ENCODE measurements around the gene SMOC2.

Gene SMOC2, protein sequence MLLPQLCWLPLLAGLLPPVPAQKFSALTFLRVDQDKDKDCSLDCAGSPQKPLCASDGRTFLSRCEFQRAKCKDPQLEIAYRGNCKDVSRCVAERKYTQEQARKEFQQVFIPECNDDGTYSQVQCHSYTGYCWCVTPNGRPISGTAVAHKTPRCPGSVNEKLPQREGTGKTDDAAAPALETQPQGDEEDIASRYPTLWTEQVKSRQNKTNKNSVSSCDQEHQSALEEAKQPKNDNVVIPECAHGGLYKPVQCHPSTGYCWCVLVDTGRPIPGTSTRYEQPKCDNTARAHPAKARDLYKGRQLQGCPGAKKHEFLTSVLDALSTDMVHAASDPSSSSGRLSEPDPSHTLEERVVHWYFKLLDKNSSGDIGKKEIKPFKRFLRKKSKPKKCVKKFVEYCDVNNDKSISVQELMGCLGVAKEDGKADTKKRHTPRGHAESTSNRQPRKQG

DNA sequence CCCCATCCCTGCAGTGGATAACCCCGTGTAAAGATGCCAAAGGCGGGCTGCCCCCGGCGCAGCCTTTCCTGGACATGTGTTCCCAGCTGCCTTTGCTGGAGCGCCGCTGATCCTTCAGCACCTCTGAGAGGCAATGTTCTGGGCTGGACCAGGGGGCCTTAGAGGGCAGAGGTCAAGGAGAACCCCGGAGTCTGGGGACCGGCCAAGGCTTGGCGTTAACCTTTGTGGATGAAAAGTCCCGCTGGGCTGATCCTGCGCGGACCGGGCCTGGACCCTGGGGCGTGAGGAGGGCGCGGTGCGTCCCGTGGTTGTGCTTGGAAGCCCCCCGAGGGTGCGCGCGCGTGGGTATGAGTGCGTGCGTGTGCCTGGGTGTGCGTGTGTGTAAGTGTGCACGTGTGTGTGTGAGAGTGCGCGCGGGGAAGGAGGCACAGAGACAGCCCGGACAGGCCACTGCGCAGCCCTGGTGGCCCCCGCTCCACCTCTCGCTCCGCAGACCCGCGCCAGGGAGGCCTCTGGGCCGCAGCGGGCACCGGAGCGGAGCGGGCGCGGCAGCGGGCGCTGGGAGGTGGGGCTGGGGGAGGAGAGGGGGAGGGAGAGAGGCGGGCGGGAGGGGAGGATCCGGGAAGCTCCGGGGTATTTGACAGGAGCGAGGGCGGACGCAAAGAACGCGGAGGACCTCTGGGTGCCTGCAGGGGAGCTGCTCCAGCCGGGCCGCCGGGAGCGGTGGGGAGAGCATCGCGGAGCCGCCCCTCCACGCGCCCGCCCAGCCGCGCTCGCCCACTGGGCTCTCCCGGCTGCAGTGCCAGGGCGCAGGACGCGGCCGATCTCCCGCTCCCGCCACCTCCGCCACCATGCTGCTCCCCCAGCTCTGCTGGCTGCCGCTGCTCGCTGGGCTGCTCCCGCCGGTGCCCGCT lies at the start of gene SMOC2:
TSS of gene SMOC2 (plus strand) at position 665 of the 914 bp plus-strand sequence. CDS start at position 852, 187 bp downstream.
- DNase-seq, result no peak

DNA sequence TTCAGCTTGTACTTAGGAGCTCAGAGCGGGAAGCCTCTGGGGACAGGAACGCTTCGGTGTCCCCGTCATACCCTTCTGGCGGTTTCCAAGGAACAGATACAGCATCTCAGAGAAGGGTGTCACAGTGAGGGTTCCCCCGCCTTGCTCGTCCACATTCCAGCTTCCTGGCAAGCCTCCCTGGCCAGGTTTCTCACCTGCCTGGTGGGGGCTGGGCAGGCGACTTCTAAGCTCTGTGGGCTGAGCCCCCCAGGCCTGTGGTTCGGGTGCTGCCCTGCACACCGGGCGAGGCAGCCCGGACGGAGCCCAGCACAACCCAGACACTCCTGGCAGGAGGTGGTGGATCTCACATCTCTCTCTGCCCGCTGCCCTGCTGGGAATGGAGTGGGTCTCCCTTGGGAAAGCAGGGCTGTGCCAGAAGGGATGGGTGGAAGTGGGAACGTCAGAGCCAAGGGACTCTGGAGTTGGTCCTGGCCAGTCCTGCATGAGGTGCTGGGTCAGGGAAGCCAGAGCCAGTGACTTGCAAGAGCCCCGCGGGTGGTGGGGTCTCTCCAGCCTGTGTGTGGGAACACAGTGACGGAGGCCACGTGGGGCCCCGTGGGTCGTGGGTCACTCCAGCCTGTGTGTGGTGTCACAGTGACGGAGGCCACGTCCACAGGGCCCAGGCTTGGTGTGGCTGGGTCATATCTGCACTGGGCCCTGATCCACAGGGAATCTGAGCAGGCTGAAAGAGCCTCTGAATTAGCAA lies 47.7 kb upstream of the SMOC2 start:
- DNase-seq, result no peak

DNA sequence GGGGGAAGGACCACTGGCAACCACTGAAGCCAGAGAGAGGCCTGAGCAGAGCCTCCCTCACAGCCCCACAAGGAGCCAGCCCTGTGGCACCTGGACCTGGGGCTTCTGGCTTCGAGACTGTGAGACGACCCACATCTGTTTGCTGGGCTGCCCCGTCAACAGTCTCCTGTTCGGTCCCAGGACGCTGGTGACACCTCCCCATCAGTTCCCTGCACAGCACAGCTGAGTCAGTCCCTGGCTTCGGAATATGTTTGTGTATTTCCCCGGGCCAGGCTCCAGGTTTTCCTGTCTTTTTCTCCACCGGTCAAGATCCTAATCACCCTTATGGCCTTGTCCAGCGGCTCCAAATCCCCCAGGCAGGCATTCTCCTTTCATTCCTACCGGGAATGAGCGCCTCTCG lies 46.4 kb upstream of the SMOC2 start:
- DNase-seq, result no peak

DNA sequence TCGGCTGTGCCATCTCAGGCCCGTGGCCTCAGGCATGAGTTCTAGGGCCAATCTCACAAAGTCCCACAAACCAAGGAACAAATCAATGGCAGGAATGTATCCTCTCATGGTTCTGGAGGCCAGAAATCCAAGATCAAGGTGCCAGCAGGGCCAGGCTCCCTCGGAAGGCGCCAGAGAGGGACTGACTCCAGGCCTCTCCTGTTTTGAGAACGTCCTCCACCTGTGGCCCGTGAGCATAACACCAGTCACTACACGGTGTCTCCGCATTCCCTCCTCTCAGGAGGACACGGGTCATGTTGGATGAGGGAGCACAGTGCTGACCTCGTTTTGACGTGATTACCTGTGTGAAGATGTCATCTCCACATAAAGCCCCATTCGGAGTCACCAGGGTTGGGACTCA lies 45.0 kb upstream of the SMOC2 start:
- DNase-seq, result no peak

DNA sequence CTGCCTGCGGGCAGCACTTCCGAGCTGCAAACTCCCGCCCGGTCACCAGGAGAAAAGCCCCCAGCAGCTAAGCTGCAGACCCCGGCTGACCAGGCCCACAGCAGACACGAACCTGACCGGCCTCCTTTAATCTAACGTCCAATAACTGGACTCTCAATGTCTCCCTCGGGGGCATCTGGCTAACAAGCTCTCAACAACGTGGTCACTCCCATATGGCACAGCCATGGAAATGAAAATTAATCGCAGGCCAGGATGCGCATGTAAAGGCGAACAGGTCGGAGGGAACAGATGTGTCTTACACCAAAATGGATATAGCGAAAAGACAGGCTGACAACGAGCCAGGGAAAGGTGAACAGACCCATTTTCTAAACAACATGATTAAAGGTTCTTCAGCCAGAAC lies 44.4 kb upstream of the SMOC2 start:
- no peak for DNase-seq

DNA sequence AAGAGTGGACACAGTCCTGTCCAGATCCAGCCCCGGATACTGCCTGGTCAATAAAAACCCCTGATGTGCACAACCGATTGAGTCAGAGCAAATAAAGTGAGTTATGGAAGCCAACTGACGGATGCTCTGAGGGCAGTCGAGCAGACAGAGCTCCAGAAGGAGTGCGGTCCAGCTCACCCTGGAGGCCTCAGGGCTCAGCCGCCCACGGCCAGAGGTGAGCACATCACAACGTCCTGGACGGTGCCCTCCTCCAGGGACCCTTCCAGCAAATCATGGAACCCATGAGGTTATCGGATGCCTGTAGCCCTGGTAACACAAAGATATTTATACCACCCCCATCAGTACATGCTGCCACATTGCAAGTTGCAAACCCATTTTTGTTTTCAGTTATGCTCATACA lies 44.0 kb upstream of the SMOC2 start:
- DNase-seq, result no peak

DNA sequence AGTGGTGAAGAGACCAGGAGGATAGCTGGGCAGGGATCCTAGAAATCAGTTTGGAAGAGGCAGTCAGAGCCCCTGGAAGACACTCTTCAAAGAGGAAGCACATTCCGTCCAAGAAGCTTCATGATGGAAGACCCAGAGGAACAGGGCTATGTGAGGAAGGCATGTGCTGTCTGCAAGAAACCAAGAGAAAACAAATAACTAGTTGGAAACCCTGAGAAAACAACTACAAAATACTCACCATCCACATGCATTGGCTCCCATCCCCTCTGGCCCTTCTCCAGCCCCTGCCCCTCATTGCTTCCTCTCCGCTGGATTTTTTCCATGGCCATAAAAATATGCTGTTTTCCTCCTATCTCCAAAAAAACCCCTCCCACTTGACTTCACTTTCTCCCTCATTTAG lies 40.9 kb upstream of the SMOC2 start:
- no peak for DNase-seq

DNA sequence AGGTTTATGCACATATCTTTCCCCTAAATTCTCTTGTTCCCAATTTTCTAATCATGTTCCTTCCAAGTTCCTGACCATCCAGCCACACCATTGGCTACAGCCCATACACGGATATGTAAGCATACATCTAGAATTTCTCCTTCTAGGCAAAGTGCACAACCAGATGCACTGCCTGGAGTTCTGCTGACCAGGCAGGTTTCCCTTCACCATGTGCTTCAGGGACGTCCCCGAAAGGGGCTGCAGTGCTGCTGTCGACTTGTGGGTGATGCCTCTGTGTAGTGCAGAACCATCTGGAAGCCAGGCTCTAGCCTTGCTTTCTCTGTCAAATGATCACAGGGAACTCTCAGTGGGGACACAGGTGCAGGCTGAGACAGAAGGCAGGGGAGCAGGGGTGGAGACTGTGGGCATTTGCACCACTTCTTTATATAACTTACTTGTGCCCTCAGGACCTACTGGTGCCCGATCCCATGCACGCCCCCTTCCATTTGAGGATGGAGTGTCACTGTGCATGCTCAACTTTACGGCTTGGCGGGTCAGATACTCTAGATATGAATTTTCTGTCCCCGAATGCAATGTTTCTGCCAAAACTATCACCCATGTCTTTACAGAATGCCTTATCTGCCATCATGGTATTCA lies 37.5 kb upstream of the SMOC2 start:
- DNase-seq, result no peak

DNA sequence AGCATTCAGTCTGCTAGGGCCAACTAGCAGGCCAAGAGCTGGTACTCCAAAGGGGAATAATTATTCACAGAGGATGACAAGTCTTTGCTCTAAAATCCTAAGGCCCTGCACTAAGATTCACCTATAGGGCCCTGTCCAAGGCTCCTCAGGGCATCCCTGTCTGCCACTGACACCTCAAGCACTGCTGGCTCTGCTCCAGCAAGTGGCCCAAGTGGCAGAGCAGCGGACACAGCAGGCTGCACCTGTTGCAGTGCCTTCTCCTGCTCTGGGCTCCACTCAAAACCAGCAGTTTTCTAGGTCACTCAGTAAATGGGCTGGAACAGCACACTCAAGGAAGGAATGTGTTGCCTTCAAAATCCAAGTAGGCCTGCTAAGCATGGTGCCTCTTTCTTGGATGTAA lies 36.4 kb upstream of the SMOC2 start:
- no peak for DNase-seq

DNA sequence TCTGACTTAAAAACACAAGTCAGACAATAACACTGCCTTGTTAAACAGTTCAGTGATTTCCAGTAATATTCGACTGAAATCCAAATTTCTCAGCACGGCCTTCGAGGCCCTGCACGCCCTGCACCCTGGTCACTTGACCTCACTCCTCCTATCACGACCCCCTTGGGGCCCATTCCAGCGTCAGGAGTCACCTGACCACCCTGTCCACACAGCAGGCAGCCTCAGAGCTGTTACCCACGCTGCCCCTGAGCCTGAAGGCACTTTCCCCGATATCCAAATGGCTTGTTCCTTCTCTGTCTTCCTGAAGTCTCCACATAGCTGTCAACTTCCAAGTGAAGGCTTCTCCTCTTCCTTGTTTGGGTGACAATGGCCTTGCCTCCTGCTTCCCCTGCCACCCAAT lies 33.1 kb upstream of the SMOC2 start:
- DNase-seq, result no peak

DNA sequence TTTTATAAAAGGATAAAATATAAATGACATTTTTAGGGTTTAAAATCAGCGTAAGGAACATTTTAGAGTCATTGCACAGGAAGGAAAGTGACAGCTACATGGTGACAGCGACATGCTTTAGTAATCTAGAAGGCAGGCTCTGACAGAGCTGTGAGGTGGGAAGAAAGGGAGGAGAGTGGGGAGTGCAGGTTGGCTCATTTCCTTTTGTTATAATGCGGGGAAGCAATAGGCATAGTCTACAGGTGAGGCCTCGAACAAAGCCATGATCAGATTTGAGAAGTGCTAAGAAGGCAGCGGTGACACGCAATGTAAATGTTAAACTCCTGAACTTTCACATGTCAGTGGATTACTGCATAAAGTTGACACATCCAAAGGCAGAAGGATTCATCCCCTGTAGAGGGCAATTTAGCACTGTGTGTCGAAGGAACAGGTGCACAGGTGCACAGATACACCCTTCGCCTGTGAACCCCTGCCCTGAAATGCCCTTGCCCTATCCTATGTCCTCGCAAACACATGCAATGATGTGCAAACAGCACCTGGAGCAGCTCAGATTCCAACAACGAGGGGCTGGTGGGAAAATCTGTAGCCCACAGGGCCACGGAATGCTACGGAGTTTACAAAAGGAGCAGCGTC lies 32.4 kb upstream of the SMOC2 start:
- no peak for DNase-seq

DNA sequence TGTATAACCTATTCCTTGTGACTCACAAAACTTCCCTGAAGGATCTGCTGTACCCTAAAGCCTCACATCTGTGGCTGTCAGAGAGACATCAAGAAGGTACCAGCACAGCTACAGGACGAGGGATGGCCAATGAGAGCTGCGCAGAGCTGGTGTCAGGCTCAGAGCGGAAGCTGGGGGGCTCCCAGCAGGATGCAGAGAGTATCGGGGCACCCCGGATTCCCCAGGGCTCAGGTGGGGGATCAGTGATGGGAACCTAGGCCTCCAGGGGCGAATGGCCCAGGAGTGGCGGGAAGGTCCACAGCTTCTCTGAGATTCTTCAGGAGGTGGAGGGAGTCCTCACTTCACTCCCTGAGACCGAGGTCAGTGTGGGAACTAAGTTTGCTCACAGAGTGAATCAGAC lies 30.9 kb upstream of the SMOC2 start:
- no peak for DNase-seq

DNA sequence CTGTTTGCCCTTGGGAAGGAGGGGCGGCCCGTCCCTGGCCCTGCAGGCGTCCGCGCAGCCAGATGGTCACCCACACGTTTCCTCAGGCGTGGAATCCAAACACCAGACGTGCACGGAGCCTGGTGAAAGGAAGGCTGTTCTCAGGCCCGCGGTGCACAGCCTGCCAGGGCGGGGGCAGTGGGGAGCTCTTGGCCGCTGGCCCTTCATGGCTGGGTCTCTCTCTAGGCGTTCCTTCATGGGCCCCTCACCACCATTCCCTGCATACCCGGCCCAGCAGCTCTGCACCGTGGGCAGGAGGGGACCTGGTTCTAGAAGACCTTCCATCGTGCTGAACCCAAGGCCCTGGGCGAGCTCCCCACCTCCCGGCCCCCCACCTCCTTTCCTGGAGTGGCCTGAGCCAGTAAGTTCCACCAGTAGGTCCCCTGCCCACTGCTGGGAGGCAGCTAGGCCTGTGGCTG lies 30.4 kb upstream of the SMOC2 start:
- DNase-seq, result no peak

DNA sequence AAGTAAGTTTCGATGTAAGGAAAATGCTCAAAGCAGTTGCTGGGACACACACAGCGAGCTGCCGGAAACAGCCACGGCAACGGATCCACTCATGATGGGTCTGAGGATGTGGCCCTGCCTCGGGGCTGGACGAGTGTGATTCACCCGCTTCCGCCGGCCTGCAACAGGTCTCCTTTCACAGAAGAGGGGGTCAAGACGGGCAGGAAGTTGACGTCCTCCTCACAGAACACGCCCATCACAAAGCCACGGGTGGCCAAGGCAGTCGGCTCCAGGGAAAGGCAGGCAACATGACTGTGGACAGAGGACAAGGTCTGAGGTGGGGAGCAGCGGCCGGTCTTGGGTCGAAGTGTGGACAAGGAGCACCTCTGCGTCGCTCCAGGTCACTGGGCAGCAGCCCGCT lies 29.9 kb upstream of the SMOC2 start:
- DNase-seq, result no peak

DNA sequence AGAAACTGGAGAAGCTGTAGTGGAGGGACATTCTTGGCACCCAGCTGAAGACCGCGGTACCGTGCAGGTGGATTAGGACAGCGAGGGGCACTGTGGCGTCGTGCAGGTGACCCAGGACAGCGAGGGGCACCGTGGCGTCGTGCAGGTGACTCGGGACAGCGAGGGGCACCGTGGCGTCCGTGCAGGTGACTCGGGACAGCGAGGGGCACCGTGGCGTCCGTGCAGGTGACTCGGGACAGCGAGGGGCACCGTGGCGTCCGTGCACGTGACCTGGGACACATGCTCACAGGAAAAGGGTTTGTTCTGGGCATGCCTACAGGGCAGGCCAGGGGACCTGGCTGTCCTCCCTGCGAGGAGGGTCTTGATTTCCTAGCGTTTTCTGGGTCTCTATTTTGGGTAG lies 29.2 kb upstream of the SMOC2 start:
- DNase-seq, result no peak

DNA sequence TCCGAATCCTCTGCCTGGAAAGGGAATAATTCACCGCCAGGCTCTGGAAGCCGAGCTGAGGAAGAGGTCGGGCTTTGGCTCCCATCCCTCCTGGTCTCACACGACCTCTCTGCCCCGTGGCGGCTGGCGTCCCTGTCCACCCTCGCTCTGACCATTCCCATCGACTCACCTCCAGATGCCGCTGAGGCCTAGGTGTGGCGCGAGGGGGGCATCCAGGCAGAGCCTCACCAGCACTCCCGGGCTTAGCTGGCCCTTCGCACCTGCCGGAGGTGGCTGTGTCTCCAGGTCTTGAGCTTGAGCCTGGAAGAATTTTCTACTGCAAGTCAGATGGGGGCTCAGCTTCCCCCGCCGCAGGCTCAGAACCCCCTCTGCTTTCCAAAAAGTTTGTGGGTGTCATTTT lies 28.5 kb upstream of the SMOC2 start:
- no peak for DNase-seq

DNA sequence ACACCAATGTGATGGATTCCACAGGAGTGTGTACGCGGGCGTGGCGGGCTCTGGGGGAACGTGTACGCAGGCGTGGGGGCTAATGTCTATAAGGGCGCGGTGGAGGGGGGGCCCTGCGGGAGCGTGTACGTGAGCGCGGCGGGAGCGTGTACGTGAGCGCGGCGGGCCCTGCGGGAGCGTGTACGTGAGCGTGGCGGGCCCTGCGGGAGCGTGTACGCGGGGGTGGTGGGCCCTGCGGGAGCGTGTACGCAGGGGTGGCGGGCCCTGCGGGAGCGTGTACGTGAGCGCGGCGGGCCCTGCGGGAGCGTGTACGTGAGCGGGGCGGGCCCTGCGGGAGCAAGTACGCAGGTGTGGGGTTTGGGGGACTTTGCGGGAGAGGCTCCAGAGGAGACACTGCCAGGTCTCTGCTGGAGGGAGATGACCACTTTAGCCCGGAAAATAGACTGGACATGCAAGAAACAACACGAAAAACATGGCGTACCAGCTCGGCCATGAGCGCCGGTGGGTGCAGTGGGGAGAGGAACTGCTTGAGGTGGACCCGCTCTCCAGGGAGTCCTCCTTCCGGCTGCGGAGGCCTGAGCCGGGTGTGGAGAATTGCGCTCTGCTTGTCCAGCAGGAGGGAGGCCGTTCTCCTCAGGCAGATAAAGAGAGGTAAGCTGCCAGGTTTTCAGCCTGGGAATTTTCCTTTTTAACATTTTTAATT lies 27.8 kb upstream of the SMOC2 start:
- no peak for DNase-seq

DNA sequence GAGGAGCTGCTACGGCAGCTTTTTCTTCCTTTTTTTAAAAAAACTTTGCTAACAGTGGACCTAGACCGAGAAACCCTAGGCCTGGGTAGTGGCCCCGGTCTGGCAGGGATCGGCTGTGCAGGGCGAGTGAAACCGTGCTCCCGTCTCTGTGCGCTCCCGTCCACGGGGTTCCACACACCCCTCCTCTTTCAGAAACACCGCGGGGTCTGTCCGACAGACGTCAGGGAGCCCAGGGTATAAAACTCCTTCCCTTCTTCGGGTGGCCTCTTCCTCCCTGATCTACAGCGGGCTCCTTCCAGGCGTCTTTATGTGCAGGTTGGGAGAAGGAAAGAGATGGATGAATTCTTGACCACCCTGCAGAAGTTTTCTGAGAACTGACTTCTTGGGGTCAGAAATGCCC lies 27.1 kb upstream of the SMOC2 start:
- no peak for DNase-seq

DNA sequence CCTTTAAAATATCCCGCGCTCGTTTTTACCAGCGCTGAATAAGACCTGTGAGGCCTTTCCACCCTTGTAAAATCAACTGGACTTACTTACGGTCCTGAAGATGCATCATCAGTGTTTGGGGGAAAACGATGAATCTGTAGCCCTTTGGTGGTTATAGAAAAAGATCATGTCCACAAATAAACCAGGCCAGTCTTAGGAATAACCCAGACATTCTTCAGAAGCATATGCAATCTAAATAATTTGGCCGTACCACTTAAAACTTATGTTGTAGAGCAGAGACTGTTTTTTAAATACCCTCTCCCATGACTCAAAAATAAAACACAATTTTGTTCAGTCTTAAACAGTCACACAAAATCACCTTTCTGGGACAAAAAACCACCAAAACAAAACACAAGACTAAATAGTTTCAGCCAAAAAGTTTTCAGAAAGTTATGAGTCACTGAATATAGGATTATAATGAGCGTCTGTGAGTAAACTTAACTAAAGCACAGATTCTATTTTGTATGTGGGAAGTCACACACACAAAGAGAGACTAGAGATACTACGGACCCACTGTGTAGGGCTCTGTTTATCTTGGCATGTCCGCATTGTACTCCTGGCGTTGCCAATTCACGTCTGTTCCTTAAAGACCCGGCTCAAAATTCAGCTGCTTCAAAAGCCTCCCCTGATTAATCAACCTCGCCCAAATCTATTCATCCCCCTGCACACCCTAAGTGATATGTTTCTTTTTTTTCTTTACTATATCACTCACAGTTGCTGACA lies 26.5 kb upstream of the SMOC2 start:
- no peak for DNase-seq

DNA sequence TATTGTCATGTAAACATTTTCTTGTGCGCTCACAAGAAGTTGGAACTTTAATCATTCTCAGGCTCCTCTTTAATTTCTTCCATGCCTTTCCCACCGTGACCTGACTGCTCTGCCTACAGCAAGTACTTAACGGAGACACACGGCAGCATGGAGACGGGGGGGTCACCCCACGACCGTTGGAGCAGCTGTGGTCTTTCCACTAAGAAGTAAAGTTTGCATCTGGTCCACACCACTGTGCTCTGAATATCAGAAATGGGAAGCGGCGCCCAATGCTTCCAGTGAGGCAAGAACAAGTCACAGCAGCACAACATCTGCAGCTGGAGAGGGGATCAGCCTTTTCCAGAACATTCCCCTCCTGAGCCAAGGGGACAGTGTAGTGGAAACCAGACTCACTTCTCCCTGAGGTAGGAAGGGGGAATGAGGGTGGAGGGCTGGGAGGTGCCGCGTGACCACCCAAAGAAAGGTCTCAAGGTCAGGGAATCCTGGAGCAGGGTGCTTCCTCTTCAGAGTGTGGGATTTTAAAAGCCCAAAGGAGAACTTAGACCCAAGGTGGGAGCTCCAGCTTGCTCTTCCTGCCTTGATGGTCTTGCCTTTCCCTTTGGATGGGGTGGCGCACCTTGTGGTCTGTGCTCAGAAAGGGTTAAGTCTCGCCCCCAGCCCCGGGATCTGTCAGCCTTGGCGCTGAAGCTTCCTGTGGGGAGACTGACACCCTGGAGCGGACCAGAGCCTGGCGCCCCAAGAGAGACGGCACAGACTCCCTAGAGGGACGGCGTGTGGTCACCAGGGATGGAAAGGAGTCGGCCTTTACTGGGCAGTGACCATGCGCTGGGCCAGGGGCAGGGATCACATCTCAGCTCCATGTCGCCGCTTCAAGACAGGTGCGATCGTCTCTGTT lies 25.6 kb upstream of the SMOC2 start:
- no peak for DNase-seq
